Ishikawa (cell line): Measurements from ENCODE around the gene GPS2.

Source experiments
- EGR1 ChIP-seq: IDR thresholded peaks from 2 replicates; pipeline ENCODE4 v1.6.1; 2012
- EP300 ChIP-seq: IDR thresholded peaks from 2 replicates; pipeline ENCODE4 v1.6.1; 2012; ENCODE audit warnings: borderline replicate concordance
- ZBTB7A ChIP-seq: IDR thresholded peaks from 2 replicates; pipeline ENCODE4 v1.6.1; 2012; ENCODE audit warnings: low read depth

DNA sequence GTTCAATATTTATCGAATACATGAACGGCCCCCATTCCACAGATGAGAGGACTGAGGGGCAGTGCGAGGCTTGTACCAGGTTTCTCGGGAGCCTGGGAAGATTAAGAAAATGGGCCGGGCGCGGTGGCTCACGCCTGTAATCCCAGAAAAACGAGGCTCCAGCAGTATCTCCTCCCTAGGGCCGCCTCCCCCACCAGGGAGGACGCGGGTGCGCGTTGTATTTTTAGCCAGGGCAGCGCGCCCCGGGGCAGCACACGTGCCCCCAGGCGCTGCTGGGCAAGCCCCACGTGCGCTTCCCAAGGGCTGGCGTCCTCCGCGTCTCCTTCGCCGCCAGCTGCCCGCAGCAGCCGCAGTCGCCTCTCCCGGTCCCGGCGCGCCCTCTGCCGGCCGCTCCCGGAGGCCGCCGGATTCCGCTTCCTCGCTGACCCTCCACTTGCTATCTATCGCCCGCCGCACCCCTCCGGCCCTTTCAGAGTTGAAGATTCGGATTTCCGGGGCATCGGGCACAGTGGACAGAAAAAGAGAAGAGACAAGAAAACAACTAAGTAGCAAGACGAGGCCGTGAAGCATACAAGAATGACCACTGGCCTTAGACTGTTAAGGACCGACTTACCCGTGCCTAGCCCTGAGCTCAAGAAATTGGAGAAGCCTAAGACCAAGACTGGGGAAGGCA, 18.8 kb downstream of the GPS2 start:
- peak; percentile 39; the same call in 1 of the 2 replicates for TF ChIP-seq ZBTB7A
- TF ChIP-seq EGR1 = no peak
- TF ChIP-seq EP300 = no peak
